CD14-positive monocyte (primary cell): ENCODE measurements around the gene BACH2. TPM values are rescaled to one million over a fixed set of nuclear protein-coding genes. Genes with fewer than 3 reads are reported as not detected.
A peak's percentile ranks its signal among the peaks of the same experiment; 100 is the strongest.

ENCODE experiments used
- DNase-seq, 3 donors: peaks; one replicate each; pipeline ENCODE4 v3.0.0-alpha.2; 2011 to 2022
- H2AFZ ChIP-seq: 2 replicates; pipeline ENCODE4 v1.6.0; 2012; ENCODE audit warnings: mild to moderate bottlenecking, low read depth, low read length, inconsistent platforms; ENCODE audit not compliant: insufficient read depth, poor library complexity, severe bottlenecking
- H3K27ac ChIP-seq, 2 donors: 1 replicate in 1 of 2; 2 replicates in 1 of 2; pipeline ENCODE4 v1.5.1; 2012 to 2013; ENCODE audit warnings: low read length in 2 of 2, control low read depth in 1 of 2, inconsistent platforms in 1 of 2, low read depth in 1 of 2, mild to moderate bottlenecking in 1 of 2
- H3K27me3 ChIP-seq, 2 donors: one replicate each; pipeline versions ENCODE4 v1.6.0 to v1.6.1; 2011 to 2013; ENCODE audit warnings: low read length in 2 of 2; ENCODE audit not compliant: control insufficient read depth in 2 of 2, insufficient read depth in 2 of 2
- H3K36me3 ChIP-seq, 2 donors: replicated peaks in 1 of 2; 1 replicate in 1 of 2; 2 replicates in 1 of 2; pipeline versions ENCODE4 v1.5.1 to v1.6.1; 2012 to 2013; ENCODE audit warnings: low read length in 2 of 2, control low read depth in 1 of 2, inconsistent platforms in 1 of 2, mild to moderate bottlenecking in 1 of 2; ENCODE audit not compliant: insufficient read depth in 2 of 2, control insufficient read depth in 1 of 2
- H3K4me1 ChIP-seq, 2 donors: 1 replicate in 1 of 2; 2 replicates in 1 of 2; pipeline versions ENCODE4 v1.5.1 to v1.6.1; 2012 to 2013; ENCODE audit warnings: low read length in 2 of 2, control low read depth in 1 of 2, inconsistent platforms in 1 of 2, mild to moderate bottlenecking in 1 of 2, moderate library complexity in 1 of 2; ENCODE audit not compliant: insufficient read depth in 2 of 2, control insufficient read depth in 1 of 2
- H3K4me2 ChIP-seq: replicated peaks from 2 replicates; pipeline ENCODE3; 2012; ENCODE audit warnings: low read length, moderate library complexity, mild to moderate bottlenecking; ENCODE audit not compliant: poor library complexity, severe bottlenecking; ENCODE audit errors: extremely low read depth
- H3K4me3 ChIP-seq, 3 experiments: fragments of 200-600 bp in 1 of 3; sonication (generic) in 1 of 3; replicated peaks in 1 of 3; 1 replicate in 2 of 3; 2 replicates in 1 of 3; pipeline ENCODE4 v1.5.1; 2011 to 2013; ENCODE audit warnings: low read length in 3 of 3, mild to moderate bottlenecking in 3 of 3, control low read depth in 2 of 3, low read depth in 2 of 3, inconsistent platforms in 1 of 3, moderate library complexity in 1 of 3
- H3K79me2 ChIP-seq: 2 replicates; pipeline ENCODE4 v1.6.0; 2012; ENCODE audit warnings: mild to moderate bottlenecking, control low read depth, inconsistent platforms, low read length, moderate library complexity; ENCODE audit not compliant: insufficient read depth
- H3K9ac ChIP-seq: 2 replicates; pipeline ENCODE4 v1.6.0; 2017; ENCODE audit warnings: low read length, mild to moderate bottlenecking; ENCODE audit not compliant: insufficient read depth, poor library complexity, severe bottlenecking
- H3K9me3 ChIP-seq, 2 donors: replicated peaks in 1 of 2; 1 replicate in 1 of 2; 2 replicates in 1 of 2; pipeline versions ENCODE4 v1.5.1 to v1.6.1; 2012 to 2013; ENCODE audit warnings: low read length in 2 of 2, control low read depth in 1 of 2; ENCODE audit not compliant: control insufficient read depth in 1 of 2, insufficient read depth in 1 of 2
- H4K20me1 ChIP-seq: 2 replicates; pipeline ENCODE4 v1.6.0; 2012; ENCODE audit warnings: mild to moderate bottlenecking, low read length, control low read depth, moderate library complexity; ENCODE audit not compliant: insufficient read depth
- H3K27ac Mint-ChIP-seq, 7 donors: one replicate each; pipeline ENCODE4 v1.8.0; 2020; ENCODE audit warnings: mild to moderate bottlenecking in 7 of 7, mixed read lengths in 7 of 7, moderate library complexity in 6 of 7, inconsistent platforms in 2 of 7
- H3K27me3 Mint-ChIP-seq, 3 donors: one replicate each; pipeline ENCODE4 v1.8.0; 2021 to 2022; ENCODE audit warnings: low read depth in 3 of 3, mild to moderate bottlenecking in 3 of 3, mixed read lengths in 3 of 3, moderate library complexity in 3 of 3, inconsistent platforms in 1 of 3
- H3K36me3 Mint-ChIP-seq, 2 donors: one replicate each; pipeline ENCODE4 v1.8.0; 2020; ENCODE audit warnings: mixed read lengths in 2 of 2, inconsistent platforms in 1 of 2, mild to moderate bottlenecking in 1 of 2
- H3K4me1 Mint-ChIP-seq: one replicate; pipeline ENCODE4 v1.8.0; 2020; ENCODE audit warnings: mild to moderate bottlenecking, mixed read lengths
- H3K4me3 Mint-ChIP-seq, 2 donors: one replicate each; pipeline ENCODE4 v1.8.0; 2020; ENCODE audit warnings: mild to moderate bottlenecking in 2 of 2, mixed read lengths in 2 of 2, moderate library complexity in 1 of 2
- H3K9me3 Mint-ChIP-seq, 7 donors: one replicate each; pipeline ENCODE4 v1.8.0; 2020 to 2022; ENCODE audit warnings: mixed read lengths in 7 of 7, mild to moderate bottlenecking in 6 of 7, moderate library complexity in 6 of 7, inconsistent platforms in 2 of 7
- CTCF ChIP-seq: fragments of 200-600 bp; IDR thresholded peaks from one replicate; pipeline ENCODE4 v1.8.0; 2022; ENCODE audit warnings: antibody characterized with exemption, mild to moderate bottlenecking
- WGBS: methylation state at CpG from one replicate; pipeline ENCODE4 v1.1.5; 2013; ENCODE audit warnings: missing lambda C conversion rate; ENCODE audit not compliant: insufficient coverage; 5-methylcytosine and 5-hydroxymethylcytosine counted together
- intact Hi-C, 2 donors: fragments of 100-400 bp; cut with micrococcal nuclease; formaldehyde crosslinking; loops; one replicate each; pipeline versions ENCODE4 v1.15.0 to v1.15.1; 2023
- polyA plus RNA-seq, 3 donors: library from polyadenylated mRNA; depleted of rRNA in 1 of 3; unstranded in 2 of 3; stranded (reverse) in 1 of 3; fragments of 300-500 nt in 2 of 3; fragments of >200 nt in 1 of 3; fragmentation: Illumina TruSeq in 2 of 3; gene quantifications; 1 replicate in 2 of 3; 2 replicates in 1 of 3; pipeline ENCODE4 v1.2.3, GENCODE V29; 2012 to 2021

BACH2 gene
- polyA plus RNA-seq, 3 donors = 0.04 to 0.09 (median 0.05) TPM

- no peak overlapping the region for H3K4me2 ChIP-seq
- DNase-seq = peak; percentile 4 to 37 (median 12)
Measured at GRCh38 chr6:89970609-89971337, 325.9 kb downstream of the BACH2 start.

GRCh38 chr6:89970072-89970471 is 326.6 kb downstream of the BACH2 start:
- no peak for DNase-seq
- Histone ChIP-seq H3K4me2 (no peak overlapping the region), H3K79me2 (no peaks in the 10 kb centered on the region), H3K4me1 (no peaks in the 10 kb centered on the region), H3K27me3 (no peaks in the 10 kb centered on the region), H3K9ac (no peak overlapping the region), H3K9me3 (no peaks in the 10 kb centered on the region), H3K27ac (no peak overlapping the region), H3K36me3 (no peaks in the 10 kb centered on the region), H2AFZ (no peak overlapping the region), H4K20me1 (no peaks in the 10 kb centered on the region), H3K4me3 (no peak overlapping the region)
- Mint-ChIP-seq H3K4me3 (no peak overlapping the region), H3K27me3 (no peaks in the 10 kb centered on the region), H3K9me3 (no peaks in the 10 kb centered on the region), H3K27ac (no peak overlapping the region), H3K36me3 (no peaks in the 10 kb centered on the region), H3K4me1 (no peaks in the 10 kb centered on the region)
- 93% methylated on average over 2 of the region's 7 CpGs for WGBS
- intact Hi-C loops = no loop called here
- no peak for TF ChIP-seq CTCF

More at GRCh38 chr6:89970609-89971337, 325.9 kb downstream of the BACH2 start:
- no peaks in the 10 kb centered on the region for H3K4me1 ChIP-seq
- H3K36me3 Mint-ChIP-seq = no peaks in the 10 kb centered on the region
- no peak overlapping the region for H3K27ac ChIP-seq
- H3K9me3 ChIP-seq = no peaks in the 10 kb centered on the region
- H3K9me3 Mint-ChIP-seq = no peaks in the 10 kb centered on the region
- H3K36me3 ChIP-seq = no peaks in the 10 kb centered on the region
- no peak overlapping the region for H3K9ac ChIP-seq
- no peaks in the 10 kb centered on the region for H3K27me3 ChIP-seq
- H3K4me3 Mint-ChIP-seq = no peak overlapping the region
- no peaks in the 10 kb centered on the region for H3K4me1 Mint-ChIP-seq
- H3K79me2 ChIP-seq = no peaks in the 10 kb centered on the region
- H3K27me3 Mint-ChIP-seq = no peaks in the 10 kb centered on the region
- no peak overlapping the region for H3K27ac Mint-ChIP-seq
- no peak overlapping the region for H2AFZ ChIP-seq
- no peak overlapping the region for H3K4me3 ChIP-seq
- H4K20me1 ChIP-seq = no peaks in the 10 kb centered on the region
- TF ChIP-seq CTCF = peak; percentile 32
- WGBS = 21% methylated on average over 2 of the region's 8 CpGs
- intact Hi-C loops = no loop called here
